ENCODE measurements around the gene GNG14. TPM values are rescaled to one million over a fixed set of nuclear protein-coding genes. Genes with fewer than 3 reads are reported as not detected.
A peak's percentile ranks its signal among the peaks of the same experiment; 100 is the strongest.

The GNG14 gene
- total RNA-seq, 1 experiment from 2014 or later: not detected

DNA sequence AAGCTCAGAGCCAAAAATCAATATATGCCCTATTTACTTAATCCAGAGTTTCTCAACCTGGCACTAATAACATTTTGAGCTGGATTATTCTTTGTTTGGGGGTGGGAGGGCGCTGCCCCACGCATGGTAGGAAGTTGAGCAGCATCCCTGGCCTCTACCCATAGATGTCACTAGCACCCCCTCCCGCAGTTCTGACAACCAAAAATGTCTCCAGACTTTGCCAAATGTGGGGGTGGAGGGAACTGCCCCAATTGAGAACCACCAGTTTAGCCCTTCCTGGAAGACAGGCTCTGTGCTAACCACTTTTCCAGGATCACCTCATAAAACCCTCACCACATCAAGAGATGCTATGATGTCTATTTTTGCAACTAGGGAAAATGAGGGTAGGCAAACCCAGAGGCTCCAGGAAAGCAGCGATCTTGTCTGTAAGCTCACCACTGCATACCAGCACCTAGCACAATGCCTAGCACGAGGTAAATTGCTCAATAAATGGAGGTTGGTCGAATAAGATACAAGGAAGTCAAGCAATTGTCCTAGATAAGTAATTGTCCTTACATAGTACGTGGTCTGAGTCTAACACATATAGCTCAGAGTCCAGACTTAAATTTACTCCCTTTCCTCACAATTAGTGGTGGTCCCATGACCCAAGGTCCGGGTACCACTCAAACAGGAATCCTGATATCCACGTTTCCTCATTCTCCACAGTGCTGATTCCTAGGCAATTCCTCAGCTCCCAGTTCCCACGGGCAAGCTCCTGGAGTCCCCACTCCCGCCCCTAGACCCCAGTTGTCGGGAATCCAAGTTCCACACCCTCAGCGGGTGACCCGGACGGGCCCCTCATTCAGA lies 45.8 kb downstream of the GNG14 start:
- Histone ChIP-seq H3K9me3 (ENCODE audit: control insufficient read depth in 1 of 2, insufficient read depth in 1 of 2, low read depth in 1 of 2, low read length in 2 of 2) (no peaks in the 10 kb centered on the region), H2AFZ (ENCODE audit: low read depth, low read length, poor library complexity, severe bottlenecking) (no peak overlapping the region), H3K36me3 (ENCODE audit: control insufficient read depth in 1 of 2, insufficient read depth in 2 of 2, low read length in 2 of 2) (peaks cover 30 to 32% of the 10 kb centered on the region in 2 experiments), H3K9me2 (ENCODE audit: insufficient read depth) (no peaks in the 10 kb centered on the region), H3K4me3 (replicated peaks in 1 of 2; ENCODE audit: low read depth in 1 of 2, low read length in 2 of 2) (peak overlapping the region; percentile 73 to 89), H4K20me1 (ENCODE audit: insufficient read depth) (peaks cover 13% of the 10 kb centered on the region; the same call in 1 of the 2 replicates), H3K27ac (ENCODE audit: low read depth, low read length) (peak overlapping the region; percentile 91), H3K4me2 (ENCODE audit: low read length) (peak overlapping the region; percentile 98), H3K27me3 (ENCODE audit: insufficient read depth, low read length) (no peaks in the 10 kb centered on the region), H3K79me2 (ENCODE audit: insufficient read depth, low read length) (peaks cover 64% of the 10 kb centered on the region), H3K9ac (ENCODE audit: low read length) (peak overlapping the region; percentile 95), H3K4me1 (ENCODE audit: control insufficient read depth in 1 of 2, insufficient read depth in 2 of 2, low read length in 2 of 2) (peaks cover 25 to 36% of the 10 kb centered on the region in 2 experiments)
- TSS peak; percentile 46 for BruUV-seq (replicated peaks)
- intact Hi-C loops (cut with micrococcal nuclease): no loop called here
- ChIA-PET POLR2A (interaction anchor here (1.3 to 1.8 kb wide), 3 partner anchors 10 to 59 kb away, joined by 4 to 23 read pairs (median 4); partner anchors contain the start of gene TNPO2), RAD21 (ENCODE audit: low non-redundant PET in 1 of 2, low total read pairs in 2 of 2, uncharacterized antibody in 2 of 2, unreplicated experiment in 2 of 2) (interaction anchor here in 1 of 2 experiments (1.1 kb wide), 1 partner anchor 11 kb away, joined by 5 read pairs; no protein-coding TSS in a partner anchor), CTCF (interaction anchor here (0.7 to 2.7 kb wide), 8 partner anchors 10 to 92 kb away, joined by 3 to 17 read pairs (median 4); partner anchors contain the start of gene TNPO2)
- no peak for DNase-seq (ENCODE audit: low read depth, low spot score)
- ATAC-seq: no peak
- peak; percentile 83 for TF ChIP-seq EGR1 (IDR thresholded peaks at IDR 0.05; ENCODE audit: low read depth)
- peak; percentile 10; the same call in 1 of the 2 replicates for TF ChIP-seq POLR2AphosphoS5 (IDR thresholded peaks at IDR 0.05; ENCODE audit: low read depth, low read length)
- TF ChIP-seq CEBPB (IDR thresholded peaks at IDR 0.05; ENCODE audit: low read depth): no peak
- TF ChIP-seq, protein P1, sequence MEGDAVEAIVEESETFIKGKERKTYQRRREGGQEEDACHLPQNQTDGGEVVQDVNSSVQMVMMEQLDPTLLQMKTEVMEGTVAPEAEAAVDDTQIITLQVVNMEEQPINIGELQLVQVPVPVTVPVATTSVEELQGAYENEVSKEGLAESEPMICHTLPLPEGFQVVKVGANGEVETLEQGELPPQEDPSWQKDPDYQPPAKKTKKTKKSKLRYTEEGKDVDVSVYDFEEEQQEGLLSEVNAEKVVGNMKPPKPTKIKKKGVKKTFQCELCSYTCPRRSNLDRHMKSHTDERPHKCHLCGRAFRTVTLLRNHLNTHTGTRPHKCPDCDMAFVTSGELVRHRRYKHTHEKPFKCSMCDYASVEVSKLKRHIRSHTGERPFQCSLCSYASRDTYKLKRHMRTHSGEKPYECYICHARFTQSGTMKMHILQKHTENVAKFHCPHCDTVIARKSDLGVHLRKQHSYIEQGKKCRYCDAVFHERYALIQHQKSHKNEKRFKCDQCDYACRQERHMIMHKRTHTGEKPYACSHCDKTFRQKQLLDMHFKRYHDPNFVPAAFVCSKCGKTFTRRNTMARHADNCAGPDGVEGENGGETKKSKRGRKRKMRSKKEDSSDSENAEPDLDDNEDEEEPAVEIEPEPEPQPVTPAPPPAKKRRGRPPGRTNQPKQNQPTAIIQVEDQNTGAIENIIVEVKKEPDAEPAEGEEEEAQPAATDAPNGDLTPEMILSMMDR (IDR thresholded peaks at IDR 0.05 in 2 of 3, conservative IDR thresholded peaks at IDR 0.05 in 1 of 3; ENCODE audit: borderline replicate concordance in 1 of 3, insufficient read depth in 1 of 3, low read depth in 2 of 3, low read length in 2 of 3): peak in 2 of 3 experiments; percentile 51 to 58; a peak in 5 of 6 replicates
- 0 out of 2 replicates have a peak, but pooled peaks have one; percentile 44 for TF ChIP-seq SRF (IDR thresholded peaks at IDR 0.05; ENCODE audit: low read depth)
- TF ChIP-seq ELF1 (IDR thresholded peaks at IDR 0.05; ENCODE audit: borderline replicate concordance, low read depth): no peak; the same call in 1 of the 2 replicates
- TF ChIP-seq, protein P2, sequence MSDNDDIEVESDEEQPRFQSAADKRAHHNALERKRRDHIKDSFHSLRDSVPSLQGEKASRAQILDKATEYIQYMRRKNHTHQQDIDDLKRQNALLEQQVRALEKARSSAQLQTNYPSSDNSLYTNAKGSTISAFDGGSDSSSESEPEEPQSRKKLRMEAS (IDR thresholded peaks at IDR 0.05): 0 out of 2 replicates have a peak, but pooled peaks have one; percentile 44
